ENCODE measurements around the gene ATP11A. TPM values are rescaled to one million over a fixed set of nuclear protein-coding genes. Genes with fewer than 3 reads are reported as not detected.

Gene ATP11A
- total and polyA plus RNA-seq, 2 experiments from 2014 or later: 28.7 to 30.8 TPM

- Histone ChIP-seq H3K79me2 (peaks cover 80% of the 10 kb centered on the region), H3K4me3 (no peak overlapping the region), H2AFZ (no peak overlapping the region), H4K20me1 (ENCODE audit: insufficient read depth, poor library complexity, severe bottlenecking) (peaks cover 22% of the 10 kb centered on the region), H3K4me2 (no peak overlapping the region), H3K27me3 (no peaks in the 10 kb centered on the region), H3K9me3 (ENCODE audit: low read depth) (no peaks in the 10 kb centered on the region), H3K27ac (no peak overlapping the region), H3K4me1 (ENCODE audit: insufficient read depth) (peaks cover 3% of the 10 kb centered on the region), H3K9me2 (replicated peaks; ENCODE audit: insufficient read depth) (no peaks in the 10 kb centered on the region), H3K36me3 (replicated peaks; ENCODE audit: insufficient read depth, low read depth) (no peaks in the 10 kb centered on the region)
- TF ChIP-seq EZH2phosphoT487 (IDR thresholded peaks at IDR 0.05; ENCODE audit: low read depth, severe bottlenecking, unreplicated experiment): no peak
- TF ChIP-seq EZH2 (IDR thresholded peaks at IDR 0.05; ENCODE audit: borderline replicate concordance): no peak
- no peak for TF ChIP-seq CTCF (IDR thresholded peaks at IDR 0.05; ENCODE audit: poor library complexity)
- 95% methylated on average over 7 of the region's 7 CpGs for WGBS (ENCODE audit: low lambda C conversion rate, missing lambda C conversion rate)
- no peak for DNase-seq (ENCODE audit: low spot score)
Observed at GRCh38 chr13:112751617-112752016, 61.8 kb downstream of the ATP11A start.

GRCh38 chr13:112752211-112752610, 62.4 kb downstream of the ATP11A start:
- TF ChIP-seq EZH2 (IDR thresholded peaks at IDR 0.05; ENCODE audit: borderline replicate concordance) (no peak), EZH2phosphoT487 (IDR thresholded peaks at IDR 0.05; ENCODE audit: low read depth, severe bottlenecking, unreplicated experiment) (no peak), CTCF (IDR thresholded peaks at IDR 0.05; ENCODE audit: poor library complexity) (no peak)
- H3K79me2 ChIP-seq: peaks cover 76% of the 10 kb centered on the region
- no peak overlapping the region for H3K4me2 ChIP-seq
- peaks cover 21% of the 10 kb centered on the region for H4K20me1 ChIP-seq (ENCODE audit: insufficient read depth, poor library complexity, severe bottlenecking)
- peaks cover 9% of the 10 kb centered on the region for H3K4me1 ChIP-seq (ENCODE audit: insufficient read depth)
- H3K4me3 ChIP-seq: no peak overlapping the region
- no peaks in the 10 kb centered on the region for H3K27me3 ChIP-seq
- H2AFZ ChIP-seq: no peak overlapping the region
- DNase-seq (ENCODE audit: low spot score): no peak
- H3K9me3 ChIP-seq (ENCODE audit: low read depth): no peaks in the 10 kb centered on the region
- no peak overlapping the region for H3K27ac ChIP-seq
- no peaks in the 10 kb centered on the region for H3K9me2 ChIP-seq (replicated peaks; ENCODE audit: insufficient read depth)
- 93% methylated on average over 16 of the region's 20 CpGs for WGBS (ENCODE audit: low lambda C conversion rate, missing lambda C conversion rate)
- no peaks in the 10 kb centered on the region for H3K36me3 ChIP-seq (replicated peaks; ENCODE audit: insufficient read depth, low read depth)

- WGBS (ENCODE audit: low lambda C conversion rate, missing lambda C conversion rate): 87% methylated on average over 24 of the region's 24 CpGs
- Histone ChIP-seq H3K4me1 (ENCODE audit: insufficient read depth) (peaks cover 16% of the 10 kb centered on the region), H3K27ac (no peak overlapping the region), H4K20me1 (ENCODE audit: insufficient read depth, poor library complexity, severe bottlenecking) (peaks cover 17% of the 10 kb centered on the region), H3K27me3 (no peaks in the 10 kb centered on the region), H3K9me3 (ENCODE audit: low read depth) (no peaks in the 10 kb centered on the region), H3K36me3 (replicated peaks; ENCODE audit: insufficient read depth, low read depth) (no peaks in the 10 kb centered on the region), H3K4me2 (no peak overlapping the region), H3K4me3 (no peak overlapping the region), H3K9me2 (replicated peaks; ENCODE audit: insufficient read depth) (no peaks in the 10 kb centered on the region), H3K79me2 (peaks cover 71% of the 10 kb centered on the region), H2AFZ (no peak overlapping the region)
- TF ChIP-seq CTCF (IDR thresholded peaks at IDR 0.05; ENCODE audit: poor library complexity): no peak
- DNase-seq (ENCODE audit: low spot score): no peak
Observed at GRCh38 chr13:112752711-112753541, 63.1 kb downstream of the ATP11A start.
